CD14-positive monocyte (primary cell): ENCODE data around the gene MCC. TPM values are rescaled to one million over a fixed set of nuclear protein-coding genes. Genes with fewer than 3 reads are reported as not detected.

Experiments used
- DNase-seq, 3 donors: peaks; one replicate each; pipeline ENCODE4 v3.0.0-alpha.2; 2011 to 2022
- H2AFZ ChIP-seq: 2 replicates; pipeline ENCODE4 v1.6.0; 2012; ENCODE audit warnings: mild to moderate bottlenecking, low read depth, low read length, inconsistent platforms; ENCODE audit not compliant: insufficient read depth, poor library complexity, severe bottlenecking
- H3K27ac ChIP-seq, 2 donors: 1 replicate in 1 of 2; 2 replicates in 1 of 2; pipeline ENCODE4 v1.5.1; 2012 to 2013; ENCODE audit warnings: low read length in 2 of 2, control low read depth in 1 of 2, inconsistent platforms in 1 of 2, low read depth in 1 of 2, mild to moderate bottlenecking in 1 of 2
- H3K27me3 ChIP-seq, 2 donors: one replicate each; pipeline versions ENCODE4 v1.6.0 to v1.6.1; 2011 to 2013; ENCODE audit warnings: low read length in 2 of 2; ENCODE audit not compliant: control insufficient read depth in 2 of 2, insufficient read depth in 2 of 2
- H3K36me3 ChIP-seq, 2 donors: replicated peaks in 1 of 2; 1 replicate in 1 of 2; 2 replicates in 1 of 2; pipeline versions ENCODE4 v1.5.1 to v1.6.1; 2012 to 2013; ENCODE audit warnings: low read length in 2 of 2, control low read depth in 1 of 2, inconsistent platforms in 1 of 2, mild to moderate bottlenecking in 1 of 2; ENCODE audit not compliant: insufficient read depth in 2 of 2, control insufficient read depth in 1 of 2
- H3K4me1 ChIP-seq, 2 donors: 1 replicate in 1 of 2; 2 replicates in 1 of 2; pipeline versions ENCODE4 v1.5.1 to v1.6.1; 2012 to 2013; ENCODE audit warnings: low read length in 2 of 2, control low read depth in 1 of 2, inconsistent platforms in 1 of 2, mild to moderate bottlenecking in 1 of 2, moderate library complexity in 1 of 2; ENCODE audit not compliant: insufficient read depth in 2 of 2, control insufficient read depth in 1 of 2
- H3K4me2 ChIP-seq: replicated peaks from 2 replicates; pipeline ENCODE3; 2012; ENCODE audit warnings: low read length, moderate library complexity, mild to moderate bottlenecking; ENCODE audit not compliant: poor library complexity, severe bottlenecking; ENCODE audit errors: extremely low read depth
- H3K4me3 ChIP-seq, 3 experiments: fragments of 200-600 bp in 1 of 3; sonication (generic) in 1 of 3; replicated peaks in 1 of 3; 1 replicate in 2 of 3; 2 replicates in 1 of 3; pipeline ENCODE4 v1.5.1; 2011 to 2013; ENCODE audit warnings: low read length in 3 of 3, mild to moderate bottlenecking in 3 of 3, control low read depth in 2 of 3, low read depth in 2 of 3, inconsistent platforms in 1 of 3, moderate library complexity in 1 of 3
- H3K79me2 ChIP-seq: 2 replicates; pipeline ENCODE4 v1.6.0; 2012; ENCODE audit warnings: mild to moderate bottlenecking, control low read depth, inconsistent platforms, low read length, moderate library complexity; ENCODE audit not compliant: insufficient read depth
- H3K9ac ChIP-seq: 2 replicates; pipeline ENCODE4 v1.6.0; 2017; ENCODE audit warnings: low read length, mild to moderate bottlenecking; ENCODE audit not compliant: insufficient read depth, poor library complexity, severe bottlenecking
- H3K9me3 ChIP-seq, 2 donors: replicated peaks in 1 of 2; 1 replicate in 1 of 2; 2 replicates in 1 of 2; pipeline versions ENCODE4 v1.5.1 to v1.6.1; 2012 to 2013; ENCODE audit warnings: low read length in 2 of 2, control low read depth in 1 of 2; ENCODE audit not compliant: control insufficient read depth in 1 of 2, insufficient read depth in 1 of 2
- H4K20me1 ChIP-seq: 2 replicates; pipeline ENCODE4 v1.6.0; 2012; ENCODE audit warnings: mild to moderate bottlenecking, low read length, control low read depth, moderate library complexity; ENCODE audit not compliant: insufficient read depth
- H3K27ac Mint-ChIP-seq, 7 donors: one replicate each; pipeline ENCODE4 v1.8.0; 2020; ENCODE audit warnings: mild to moderate bottlenecking in 7 of 7, mixed read lengths in 7 of 7, moderate library complexity in 6 of 7, inconsistent platforms in 2 of 7
- H3K27me3 Mint-ChIP-seq, 3 donors: one replicate each; pipeline ENCODE4 v1.8.0; 2021 to 2022; ENCODE audit warnings: low read depth in 3 of 3, mild to moderate bottlenecking in 3 of 3, mixed read lengths in 3 of 3, moderate library complexity in 3 of 3, inconsistent platforms in 1 of 3
- H3K36me3 Mint-ChIP-seq, 2 donors: one replicate each; pipeline ENCODE4 v1.8.0; 2020; ENCODE audit warnings: mixed read lengths in 2 of 2, inconsistent platforms in 1 of 2, mild to moderate bottlenecking in 1 of 2
- H3K4me1 Mint-ChIP-seq: one replicate; pipeline ENCODE4 v1.8.0; 2020; ENCODE audit warnings: mild to moderate bottlenecking, mixed read lengths
- H3K4me3 Mint-ChIP-seq, 2 donors: one replicate each; pipeline ENCODE4 v1.8.0; 2020; ENCODE audit warnings: mild to moderate bottlenecking in 2 of 2, mixed read lengths in 2 of 2, moderate library complexity in 1 of 2
- H3K9me3 Mint-ChIP-seq, 7 donors: one replicate each; pipeline ENCODE4 v1.8.0; 2020 to 2022; ENCODE audit warnings: mixed read lengths in 7 of 7, mild to moderate bottlenecking in 6 of 7, moderate library complexity in 6 of 7, inconsistent platforms in 2 of 7
- WGBS: methylation state at CpG from one replicate; pipeline ENCODE4 v1.1.5; 2013; ENCODE audit warnings: missing lambda C conversion rate; ENCODE audit not compliant: insufficient coverage; 5-methylcytosine and 5-hydroxymethylcytosine counted together
- intact Hi-C, 2 donors: fragments of 100-400 bp; cut with micrococcal nuclease; formaldehyde crosslinking; loops; one replicate each; pipeline versions ENCODE4 v1.15.0 to v1.15.1; 2023
- polyA plus RNA-seq, 3 donors: library from polyadenylated mRNA; depleted of rRNA in 1 of 3; unstranded in 2 of 3; stranded (reverse) in 1 of 3; fragments of 300-500 nt in 2 of 3; fragments of >200 nt in 1 of 3; fragmentation: Illumina TruSeq in 2 of 3; gene quantifications; 1 replicate in 2 of 3; 2 replicates in 1 of 3; pipeline ENCODE4 v1.2.3, GENCODE V29; 2012 to 2021
- TF ChIP-seq, protein P1 (sequence below): fragments of 200-600 bp; IDR thresholded peaks from one replicate; pipeline ENCODE4 v1.8.0; 2022; ENCODE audit warnings: antibody characterized with exemption, mild to moderate bottlenecking

MCC gene
- polyA plus RNA-seq, 3 donors: 0.09 TPM; not detected in 2

DNA sequence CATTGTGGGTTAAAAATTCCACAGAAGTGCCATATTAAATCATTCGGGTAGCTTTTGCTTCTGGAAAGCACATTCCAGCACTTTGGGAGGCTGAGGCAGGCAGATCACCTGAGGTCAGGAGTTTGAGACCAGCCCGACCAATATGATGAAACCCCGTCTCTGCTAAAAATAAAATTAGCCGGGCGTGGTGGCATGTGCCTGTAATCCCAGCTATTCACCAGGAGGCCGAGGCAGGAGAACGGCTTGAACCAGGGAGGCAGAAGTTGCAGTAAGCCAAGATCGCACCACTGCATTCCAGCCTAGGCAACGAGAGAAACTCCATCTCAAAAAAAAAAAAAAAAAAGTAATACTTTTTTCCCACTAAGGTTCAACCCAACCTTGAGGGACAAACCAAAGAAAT lies 243.3 kb downstream of the MCC start:
- H3K27me3 Mint-ChIP-seq: peaks cover 0 to 14% (median 4%) of the 10 kb centered on the region in 3 donors

DNA sequence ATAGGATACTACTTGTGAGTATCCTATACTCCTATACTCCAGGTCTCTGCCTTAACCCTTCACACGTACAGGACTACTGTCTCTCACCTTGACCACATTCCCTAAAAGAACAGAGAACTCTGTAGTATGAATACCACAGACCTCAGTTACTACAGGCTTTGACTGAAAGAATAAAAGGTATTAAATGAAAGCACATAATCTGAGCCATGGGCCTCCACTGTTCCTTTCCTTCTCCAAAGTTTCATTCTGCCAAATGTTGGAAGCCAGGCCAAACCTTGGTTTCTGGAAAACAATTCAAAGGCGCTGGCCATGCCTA lies 244.9 kb downstream of the MCC start:
- Histone ChIP-seq H3K27me3 (peaks cover 0 to 5% of the 10 kb centered on the region in 2 donors), H3K4me2 (no peak overlapping the region), H3K9me3 (peaks cover 5 to 10% of the 10 kb centered on the region in 2 donors), H3K4me1 (peaks cover 5 to 6% of the 10 kb centered on the region in 2 donors), H3K79me2 (no peaks in the 10 kb centered on the region), H3K9ac (no peak overlapping the region), H3K4me3 (no peak overlapping the region), H3K36me3 (no peaks in the 10 kb centered on the region), H2AFZ (no peak overlapping the region), H3K27ac (no peak overlapping the region), H4K20me1 (no peaks in the 10 kb centered on the region)
- TF ChIP-seq, protein P1, sequence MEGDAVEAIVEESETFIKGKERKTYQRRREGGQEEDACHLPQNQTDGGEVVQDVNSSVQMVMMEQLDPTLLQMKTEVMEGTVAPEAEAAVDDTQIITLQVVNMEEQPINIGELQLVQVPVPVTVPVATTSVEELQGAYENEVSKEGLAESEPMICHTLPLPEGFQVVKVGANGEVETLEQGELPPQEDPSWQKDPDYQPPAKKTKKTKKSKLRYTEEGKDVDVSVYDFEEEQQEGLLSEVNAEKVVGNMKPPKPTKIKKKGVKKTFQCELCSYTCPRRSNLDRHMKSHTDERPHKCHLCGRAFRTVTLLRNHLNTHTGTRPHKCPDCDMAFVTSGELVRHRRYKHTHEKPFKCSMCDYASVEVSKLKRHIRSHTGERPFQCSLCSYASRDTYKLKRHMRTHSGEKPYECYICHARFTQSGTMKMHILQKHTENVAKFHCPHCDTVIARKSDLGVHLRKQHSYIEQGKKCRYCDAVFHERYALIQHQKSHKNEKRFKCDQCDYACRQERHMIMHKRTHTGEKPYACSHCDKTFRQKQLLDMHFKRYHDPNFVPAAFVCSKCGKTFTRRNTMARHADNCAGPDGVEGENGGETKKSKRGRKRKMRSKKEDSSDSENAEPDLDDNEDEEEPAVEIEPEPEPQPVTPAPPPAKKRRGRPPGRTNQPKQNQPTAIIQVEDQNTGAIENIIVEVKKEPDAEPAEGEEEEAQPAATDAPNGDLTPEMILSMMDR: no peak
- Mint-ChIP-seq H3K4me3 (no peak overlapping the region), H3K9me3 (peaks cover 4 to 23% (median 11%) of the 10 kb centered on the region in 7 donors), H3K4me1 (peaks cover 4% of the 10 kb centered on the region), H3K27ac (no peak overlapping the region), H3K27me3 (peaks cover 0 to 11% (median 6%) of the 10 kb centered on the region in 3 donors), H3K36me3 (no peaks in the 10 kb centered on the region)
- intact Hi-C loops: no loop called here
- no peak for DNase-seq
- WGBS: 67% methylated on average over 1 of the region's 2 CpGs

More for the DNA sequence above, 243.3 kb downstream of the MCC start:
- no peak for DNase-seq
- H3K9me3 Mint-ChIP-seq: peaks cover 4 to 23% (median 11%) of the 10 kb centered on the region in 7 donors
- H3K4me1 Mint-ChIP-seq: peaks cover 4% of the 10 kb centered on the region
- Histone ChIP-seq H3K4me3 (no peak overlapping the region), H3K4me1 (peaks cover 5 to 6% of the 10 kb centered on the region in 2 donors), H3K36me3 (no peaks in the 10 kb centered on the region), H3K4me2 (no peak overlapping the region), H2AFZ (no peak overlapping the region), H3K27ac (no peak overlapping the region), H4K20me1 (no peaks in the 10 kb centered on the region), H3K9ac (no peak overlapping the region), H3K79me2 (no peaks in the 10 kb centered on the region), H3K27me3 (peaks cover 0 to 2% of the 10 kb centered on the region in 2 donors), H3K9me3 (peaks cover 5 to 10% of the 10 kb centered on the region in 2 donors)
- 94% methylated on average over 7 of the region's 9 CpGs for WGBS
- intact Hi-C loops: no loop called here
- TF ChIP-seq, protein P1: no peak
- no peaks in the 10 kb centered on the region for H3K36me3 Mint-ChIP-seq
- H3K27ac Mint-ChIP-seq: no peak overlapping the region
- no peak overlapping the region for H3K4me3 Mint-ChIP-seq
